SJSA1 (cell line): ENCODE results near the gene SLC17A5. TPM values are rescaled to one million over a fixed set of nuclear protein-coding genes. Genes with fewer than 3 reads are reported as not detected.
A peak's percentile ranks its signal among the peaks of the same experiment; 100 is the strongest.

ENCODE experiments used
- DNase-seq, 2 experiments: peaks; one replicate each; pipeline ENCODE4 v3.0.0-alpha.2; 2015 to 2020; ENCODE audit warnings: low spot score in 2 of 2, low read depth in 1 of 2
- H3K27ac ChIP-seq: fragments of 250-450 bp; sonication (Bioruptor Pico); 2 replicates; pipeline ENCODE4 v1.5.1; 2020; ENCODE audit warnings: mild to moderate bottlenecking, moderate library complexity
- H3K27me3 ChIP-seq: fragments of 250-450 bp; sonication (Bioruptor Pico); replicated peaks from 2 replicates; pipeline ENCODE4 v1.5.1; 2020; ENCODE audit warnings: mild to moderate bottlenecking, moderate library complexity
- H3K36me3 ChIP-seq: fragments of 250-450 bp; sonication (Bioruptor Pico); 2 replicates; pipeline ENCODE4 v1.5.1; 2020; ENCODE audit warnings: mild to moderate bottlenecking
- H3K4me1 ChIP-seq: fragments of 250-450 bp; sonication (Bioruptor Pico); replicated peaks from 2 replicates; pipeline ENCODE4 v1.6.1; 2021; ENCODE audit warnings: mild to moderate bottlenecking
- H3K4me3 ChIP-seq: fragments of 250-450 bp; sonication (Bioruptor Pico); 2 replicates; pipeline ENCODE4 v1.5.1; 2020; ENCODE audit warnings: mild to moderate bottlenecking
- H3K9me3 ChIP-seq: fragments of 250-450 bp; sonication (Bioruptor Pico); replicated peaks from 2 replicates; pipeline ENCODE4 v1.5.1; 2020; ENCODE audit warnings: mild to moderate bottlenecking
- total RNA-seq: library from RNA; depleted of rRNA; stranded (reverse); fragments of >200 nt; shearing (Covaris generic); gene quantifications from 2 replicates; pipeline ENCODE4 v1.2.3, GENCODE V29; 2014

SLC17A5 gene
- total RNA-seq, 1 experiment from 2014 or later: 12.5 TPM

- peak overlapping the region; percentile 84 for H3K4me3 ChIP-seq
- H3K4me1 ChIP-seq: peaks cover 25% of the 10 kb centered on the region
- H3K27me3 ChIP-seq: no peaks in the 10 kb centered on the region
- no peaks in the 10 kb centered on the region for H3K36me3 ChIP-seq
- DNase-seq: peak; percentile 60 to 62
- no peak overlapping the region for H3K27ac ChIP-seq
- H3K9me3 ChIP-seq: no peaks in the 10 kb centered on the region
Measured at GRCh38 chr6:73652637-73653570, 888 bp downstream of the SLC17A5 start.

- no peak for DNase-seq
- H3K4me3 ChIP-seq: no peak overlapping the region
- H3K27ac ChIP-seq: no peak overlapping the region
- H3K27me3 ChIP-seq: no peaks in the 10 kb centered on the region
- no peaks in the 10 kb centered on the region for H3K36me3 ChIP-seq
- H3K4me1 ChIP-seq: peaks cover 3% of the 10 kb centered on the region; the same call in 1 of the 2 replicates
- no peaks in the 10 kb centered on the region for H3K9me3 ChIP-seq
Measured at GRCh38 chr6:73649783-73650182, 4.0 kb downstream of the SLC17A5 start.

GRCh38 chr6:73648166-73648565, 5.6 kb downstream of the SLC17A5 start:
- Histone ChIP-seq H3K4me1 (0 out of 2 replicates have a peak, but pooled peaks cover 3% of the 10 kb centered on the region), H3K27me3 (no peaks in the 10 kb centered on the region), H3K4me3 (no peak overlapping the region), H3K9me3 (no peaks in the 10 kb centered on the region), H3K27ac (no peak overlapping the region), H3K36me3 (no peaks in the 10 kb centered on the region)
- DNase-seq: no peak

- no peak for DNase-seq
- no peaks in the 10 kb centered on the region for H3K4me1 ChIP-seq
- no peaks in the 10 kb centered on the region for H3K9me3 ChIP-seq
- H3K27me3 ChIP-seq: no peaks in the 10 kb centered on the region
- H3K4me3 ChIP-seq: peak overlapping the region; percentile 28
- H3K36me3 ChIP-seq: no peaks in the 10 kb centered on the region
- no peak overlapping the region for H3K27ac ChIP-seq
Measured at GRCh38 chr6:73644941-73645591, 8.7 kb downstream of the SLC17A5 start.

- no peaks in the 10 kb centered on the region for H3K9me3 ChIP-seq
- DNase-seq: no peak
- no peaks in the 10 kb centered on the region for H3K36me3 ChIP-seq
- H3K27me3 ChIP-seq: no peaks in the 10 kb centered on the region
- no peaks in the 10 kb centered on the region for H3K4me1 ChIP-seq
- H3K4me3 ChIP-seq: no peak overlapping the region
- H3K27ac ChIP-seq: no peak overlapping the region
Measured at GRCh38 chr6:73644030-73644429, 9.8 kb downstream of the SLC17A5 start.

GRCh38 chr6:73642530-73642929, 11.3 kb downstream of the SLC17A5 start:
- Histone ChIP-seq H3K9me3 (no peaks in the 10 kb centered on the region), H3K27ac (no peak overlapping the region), H3K27me3 (no peaks in the 10 kb centered on the region), H3K4me3 (no peak overlapping the region), H3K4me1 (no peaks in the 10 kb centered on the region), H3K36me3 (no peaks in the 10 kb centered on the region)
- DNase-seq: no peak

GRCh38 chr6:73640179-73640750, 13.5 kb downstream of the SLC17A5 start:
- Histone ChIP-seq H3K27ac (no peak overlapping the region), H3K4me1 (no peaks in the 10 kb centered on the region), H3K9me3 (no peaks in the 10 kb centered on the region), H3K4me3 (no peak overlapping the region), H3K36me3 (no peaks in the 10 kb centered on the region), H3K27me3 (no peaks in the 10 kb centered on the region)
- no peak for DNase-seq

GRCh38 chr6:73639040-73639439, 14.8 kb downstream of the SLC17A5 start:
- Histone ChIP-seq H3K9me3 (no peaks in the 10 kb centered on the region), H3K4me1 (no peaks in the 10 kb centered on the region)
- no peak for DNase-seq

GRCh38 chr6:73637404-73637803, 16.4 kb downstream of the SLC17A5 start:
- Histone ChIP-seq H3K27me3 (no peaks in the 10 kb centered on the region), H3K4me3 (no peak overlapping the region), H3K36me3 (no peaks in the 10 kb centered on the region), H3K9me3 (no peaks in the 10 kb centered on the region), H3K4me1 (no peaks in the 10 kb centered on the region), H3K27ac (no peak overlapping the region)
- no peak for DNase-seq

More at GRCh38 chr6:73639040-73639439, 14.8 kb downstream of the SLC17A5 start:
- no peaks in the 10 kb centered on the region for H3K27me3 ChIP-seq
- H3K4me3 ChIP-seq: no peak overlapping the region
- H3K36me3 ChIP-seq: no peaks in the 10 kb centered on the region
- no peak overlapping the region for H3K27ac ChIP-seq

GRCh38 chr6:73636048-73636447, 17.7 kb downstream of the SLC17A5 start:
- H3K9me3 ChIP-seq: no peaks in the 10 kb centered on the region
- DNase-seq: no peak
- no peaks in the 10 kb centered on the region for H3K27me3 ChIP-seq
- no peaks in the 10 kb centered on the region for H3K36me3 ChIP-seq
- no peak overlapping the region for H3K27ac ChIP-seq
- H3K4me3 ChIP-seq: no peak overlapping the region
- H3K4me1 ChIP-seq: no peaks in the 10 kb centered on the region

- Histone ChIP-seq H3K27ac (no peak overlapping the region), H3K36me3 (no peaks in the 10 kb centered on the region), H3K27me3 (no peaks in the 10 kb centered on the region), H3K4me3 (no peak overlapping the region), H3K9me3 (no peaks in the 10 kb centered on the region), H3K4me1 (no peaks in the 10 kb centered on the region)
- DNase-seq: no peak
Measured at GRCh38 chr6:73632346-73632745, 21.4 kb downstream of the SLC17A5 start.

GRCh38 chr6:73631849-73632248, 21.9 kb downstream of the SLC17A5 start:
- DNase-seq: no peak
- H3K27me3 ChIP-seq: no peaks in the 10 kb centered on the region
- H3K36me3 ChIP-seq: no peaks in the 10 kb centered on the region
- H3K4me1 ChIP-seq: no peaks in the 10 kb centered on the region
- no peaks in the 10 kb centered on the region for H3K9me3 ChIP-seq
- H3K4me3 ChIP-seq: no peak overlapping the region
- no peak overlapping the region for H3K27ac ChIP-seq

- no peaks in the 10 kb centered on the region for H3K36me3 ChIP-seq
- H3K27me3 ChIP-seq: no peaks in the 10 kb centered on the region
- no peaks in the 10 kb centered on the region for H3K4me1 ChIP-seq
- no peaks in the 10 kb centered on the region for H3K9me3 ChIP-seq
- DNase-seq: no peak
- H3K27ac ChIP-seq: no peak overlapping the region
- no peak overlapping the region for H3K4me3 ChIP-seq
Measured at GRCh38 chr6:73630401-73630800, 23.4 kb downstream of the SLC17A5 start.

- no peaks in the 10 kb centered on the region for H3K27me3 ChIP-seq
- H3K4me3 ChIP-seq: no peak overlapping the region
- no peak overlapping the region for H3K27ac ChIP-seq
- H3K36me3 ChIP-seq: no peaks in the 10 kb centered on the region
- H3K4me1 ChIP-seq: no peaks in the 10 kb centered on the region
- no peak for DNase-seq
- H3K9me3 ChIP-seq: no peaks in the 10 kb centered on the region
Measured at GRCh38 chr6:73624896-73625295, 28.9 kb downstream of the SLC17A5 start.
